SJCRH30 (cell line): ENCODE data around the gene EXOSC3. TPM values are rescaled to one million over a fixed set of nuclear protein-coding genes. Genes with fewer than 3 reads are reported as not detected.
"Not testable (repeated sequence)": the region's sequence is repeated elsewhere in the genome, so short reads cannot be mapped to it uniquely, and the experiment has no call there.

ENCODE experiments used
- DNase-seq, 2 experiments: peaks; one replicate each; pipeline ENCODE4 v3.0.0-alpha.2; 2015 to 2020
- H3K27ac ChIP-seq: fragments of 250-450 bp; sonication (Bioruptor Pico); 2 replicates; pipeline ENCODE4 v1.5.1; 2020; ENCODE audit warnings: mild to moderate bottlenecking, moderate library complexity
- H3K27me3 ChIP-seq: fragments of 250-450 bp; sonication (Bioruptor Pico); 2 replicates; pipeline ENCODE4 v1.5.1; 2020; ENCODE audit warnings: mild to moderate bottlenecking, moderate library complexity
- H3K36me3 ChIP-seq: fragments of 250-450 bp; sonication (Bioruptor Pico); 2 replicates; pipeline ENCODE4 v1.5.1; 2020; ENCODE audit warnings: mild to moderate bottlenecking, moderate library complexity
- H3K4me1 ChIP-seq: fragments of 250-450 bp; sonication (Bioruptor Pico); 2 replicates; pipeline ENCODE4 v1.5.1; 2020; ENCODE audit warnings: mild to moderate bottlenecking, moderate library complexity
- H3K4me3 ChIP-seq: fragments of 250-450 bp; sonication (Bioruptor Pico); 2 replicates; pipeline ENCODE4 v1.5.1; 2020; ENCODE audit warnings: mild to moderate bottlenecking, moderate library complexity
- H3K9me3 ChIP-seq: fragments of 250-450 bp; sonication (Bioruptor Pico); replicated peaks from 2 replicates; pipeline ENCODE4 v1.5.1; 2020; ENCODE audit warnings: mild to moderate bottlenecking, moderate library complexity
- total RNA-seq: library from RNA; depleted of rRNA; stranded (reverse); fragments of >200 nt; shearing (Covaris generic); gene quantifications from 2 replicates; pipeline ENCODE4 v1.2.3, GENCODE V29; 2014

The EXOSC3 gene
- total RNA-seq, 1 experiment from 2014 or later: 78.4 TPM

DNA sequence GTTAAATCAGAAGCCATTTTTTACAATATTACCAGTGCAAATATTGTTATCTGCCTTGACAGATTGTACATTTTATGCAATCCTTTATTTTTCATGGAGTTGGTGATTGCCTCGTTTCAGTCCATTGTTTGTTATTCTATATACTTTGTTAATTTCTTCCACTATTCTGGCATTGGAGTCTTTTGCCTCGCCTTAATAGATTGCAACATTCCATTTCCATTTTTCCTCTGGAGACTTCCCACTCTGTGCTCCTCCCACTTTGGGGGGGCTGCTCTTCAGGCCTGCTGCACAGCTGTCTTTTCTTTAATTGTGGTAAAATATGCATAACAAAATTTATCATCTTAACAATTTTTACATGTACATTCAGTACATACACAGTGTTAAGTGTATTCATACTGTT lies 11.4 kb upstream of the EXOSC3 start:
- Histone ChIP-seq H3K36me3 (no peaks in the 10 kb centered on the region), H3K4me1 (peaks cover 3% of the 10 kb centered on the region; the same call in 1 of the 2 replicates), H3K27ac (no peak overlapping the region), H3K4me3 (no peak overlapping the region), H3K27me3 (no peaks in the 10 kb centered on the region), H3K9me3 (no peaks in the 10 kb centered on the region)
- DNase-seq: no peak

- no peak for DNase-seq
- Histone ChIP-seq H3K36me3 (no peaks in the 10 kb centered on the region), H3K4me1 (no peaks in the 10 kb centered on the region), H3K27me3 (no peaks in the 10 kb centered on the region), H3K27ac (no peak overlapping the region), H3K9me3 (no peaks in the 10 kb centered on the region), H3K4me3 (no peak overlapping the region)
These were observed 7.3 kb upstream of the EXOSC3 start for GRCh38 chr9:37792122-37792521.

GRCh38 chr9:37790096-37790495 lies 5.2 kb upstream of the EXOSC3 start:
- no peak overlapping the region for H3K27ac ChIP-seq
- no peaks in the 10 kb centered on the region for H3K36me3 ChIP-seq
- no peak overlapping the region for H3K4me3 ChIP-seq
- no peaks in the 10 kb centered on the region for H3K9me3 ChIP-seq
- peaks cover 3% of the 10 kb centered on the region; the same call in 1 of the 2 replicates for H3K4me1 ChIP-seq
- no peaks in the 10 kb centered on the region for H3K27me3 ChIP-seq
- DNase-seq: no peak

DNA sequence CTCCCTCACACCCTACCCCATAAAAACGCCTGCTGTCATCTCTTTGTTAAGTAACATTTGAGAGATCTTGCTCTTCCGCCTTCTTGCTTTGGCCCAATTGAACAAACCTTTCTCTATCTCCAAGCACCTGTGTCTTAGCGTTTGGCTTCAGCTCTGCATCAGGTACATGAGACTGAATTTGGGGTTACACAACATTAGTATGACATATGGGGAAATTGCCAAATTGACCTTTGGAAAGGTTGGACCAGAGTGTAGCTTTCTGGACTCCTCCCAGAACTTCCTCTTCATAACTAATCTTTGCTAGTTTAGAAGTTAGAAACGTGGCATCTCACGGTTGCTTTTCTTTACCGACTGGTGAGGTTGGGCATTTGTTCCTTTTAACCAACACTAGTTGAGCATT lies 3.5 kb upstream of the EXOSC3 start:
- H3K4me1 ChIP-seq: peaks cover 11% of the 10 kb centered on the region
- H3K4me3 ChIP-seq: no peak overlapping the region
- no peak overlapping the region for H3K27ac ChIP-seq
- no peaks in the 10 kb centered on the region for H3K9me3 ChIP-seq
- H3K27me3 ChIP-seq: no peaks in the 10 kb centered on the region
- peaks cover 5% of the 10 kb centered on the region for H3K36me3 ChIP-seq
- DNase-seq: no peak

DNA sequence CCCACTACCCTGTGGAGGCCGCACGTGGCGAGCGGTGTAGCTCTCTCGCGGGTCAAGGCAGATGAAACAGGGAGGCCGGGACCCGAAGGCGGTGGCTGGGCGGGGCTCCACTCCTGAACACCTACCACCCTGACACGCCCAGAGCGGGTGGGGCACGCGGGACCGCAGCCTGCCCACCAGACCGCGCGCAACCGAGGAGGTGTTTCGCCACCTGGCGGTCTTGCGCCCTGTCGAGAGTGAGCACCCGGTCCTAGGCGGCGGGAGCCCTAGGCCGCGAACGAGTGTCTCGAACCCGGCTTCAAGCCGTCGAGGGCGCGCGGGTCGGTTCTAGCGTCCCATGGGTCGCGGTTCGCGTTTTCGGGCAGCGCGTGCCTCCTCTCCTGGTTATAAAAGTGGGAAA lies 2.2 kb upstream of the EXOSC3 start:
- Histone ChIP-seq H3K36me3 (peaks cover 16% of the 10 kb centered on the region), H3K4me1 (peaks cover 12% of the 10 kb centered on the region), H3K27me3 (no peaks in the 10 kb centered on the region), H3K27ac (no peak overlapping the region), H3K9me3 (no peaks in the 10 kb centered on the region), H3K4me3 (no peak overlapping the region)
- no peak for DNase-seq

DNA sequence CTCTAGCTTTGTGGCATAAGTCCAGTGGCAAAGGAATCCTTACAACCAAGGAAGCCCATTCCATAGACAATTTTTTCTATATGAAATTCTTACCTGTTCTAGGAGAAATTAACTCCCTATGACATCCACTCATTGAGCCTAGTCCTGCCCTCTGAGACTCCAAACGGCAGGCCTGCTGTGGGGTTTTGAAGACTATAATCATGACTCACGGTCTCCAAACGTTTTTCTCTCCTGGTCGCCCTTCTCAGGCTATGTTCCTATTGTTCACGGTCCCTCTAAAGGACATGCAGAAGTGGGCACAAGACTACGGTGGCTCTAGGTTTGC lies 611 bp downstream of the EXOSC3 start:
- H3K36me3 ChIP-seq: peaks cover 37% of the 10 kb centered on the region
- no peaks in the 10 kb centered on the region for H3K9me3 ChIP-seq
- H3K27me3 ChIP-seq: no peaks in the 10 kb centered on the region
- H3K27ac ChIP-seq: peak overlapping the region; percentile 53
- peaks cover 12% of the 10 kb centered on the region for H3K4me1 ChIP-seq
- DNase-seq: no peak
- peak overlapping the region; percentile 77 for H3K4me3 ChIP-seq

DNA sequence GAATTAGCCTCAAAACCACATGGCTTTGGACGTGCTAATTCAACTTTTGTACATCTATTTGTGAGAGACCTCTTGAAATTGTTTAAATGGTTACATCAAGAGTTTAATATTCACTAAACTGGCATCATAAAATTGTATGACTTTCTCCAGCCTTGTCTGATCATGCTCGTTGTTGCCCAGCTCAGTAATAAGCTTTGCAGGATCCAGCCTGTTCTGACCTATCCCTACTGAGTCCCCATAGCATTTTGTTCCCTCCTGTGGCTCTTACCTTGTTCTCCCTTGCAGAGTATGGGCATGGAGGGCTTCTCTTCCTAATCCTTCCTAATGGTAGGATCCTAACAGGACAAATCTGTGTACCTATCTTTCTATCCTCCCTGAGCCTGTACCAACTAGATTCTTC lies 6.3 kb downstream of the EXOSC3 start:
- H3K4me1 ChIP-seq: peaks cover 3% of the 10 kb centered on the region; the same call in 1 of the 2 replicates
- H3K36me3 ChIP-seq: peaks cover 47% of the 10 kb centered on the region
- no peak for DNase-seq
- no peaks in the 10 kb centered on the region for H3K27me3 ChIP-seq
- H3K27ac ChIP-seq: no peak overlapping the region
- H3K4me3 ChIP-seq: no peak overlapping the region
- no peaks in the 10 kb centered on the region for H3K9me3 ChIP-seq

- no peaks in the 10 kb centered on the region for H3K27me3 ChIP-seq
- H3K36me3 ChIP-seq: peaks cover 30% of the 10 kb centered on the region
- H3K4me1 ChIP-seq: no peaks in the 10 kb centered on the region
- H3K4me3 ChIP-seq: no peak overlapping the region
- no peaks in the 10 kb centered on the region for H3K9me3 ChIP-seq
- H3K27ac ChIP-seq: no peak overlapping the region
- DNase-seq: no peak
These were observed 8.5 kb downstream of the EXOSC3 start for GRCh38 chr9:37776328-37776727.

GRCh38 chr9:37775216-37775919 lies 9.5 kb downstream of the EXOSC3 start:
- no peaks in the 10 kb centered on the region for H3K4me1 ChIP-seq
- no peak for DNase-seq
- H3K4me3 ChIP-seq: no peak overlapping the region
- no peaks in the 10 kb centered on the region for H3K9me3 ChIP-seq
- no peak overlapping the region for H3K27ac ChIP-seq
- H3K36me3 ChIP-seq: peaks cover 23% of the 10 kb centered on the region
- no peaks in the 10 kb centered on the region for H3K27me3 ChIP-seq

GRCh38 chr9:37769995-37770394 lies 14.9 kb downstream of the EXOSC3 start:
- Histone ChIP-seq H3K27me3 (no peaks in the 10 kb centered on the region), H3K9me3 (no peaks in the 10 kb centered on the region), H3K36me3 (peaks cover 3% of the 10 kb centered on the region; the same call in 1 of the 2 replicates), H3K4me1 (no peaks in the 10 kb centered on the region), H3K4me3 (no peak overlapping the region), H3K27ac (no peak overlapping the region)
- no peak for DNase-seq

- no peak overlapping the region for H3K4me3 ChIP-seq
- no peaks in the 10 kb centered on the region for H3K27me3 ChIP-seq
- peaks cover 2% of the 10 kb centered on the region; the same call in 1 of the 2 replicates for H3K36me3 ChIP-seq
- no peaks in the 10 kb centered on the region for H3K4me1 ChIP-seq
- H3K27ac ChIP-seq: no peak overlapping the region
- H3K9me3 ChIP-seq: no peaks in the 10 kb centered on the region
- DNase-seq: no peak
These were observed 15.6 kb downstream of the EXOSC3 start for GRCh38 chr9:37769306-37769705.

GRCh38 chr9:37765263-37765662 lies 19.6 kb downstream of the EXOSC3 start:
- H3K27me3 ChIP-seq, H3K36me3 ChIP-seq, H3K9me3 ChIP-seq, H3K27ac ChIP-seq, H3K4me3 ChIP-seq, DNase-seq, H3K4me1 ChIP-seq: not testable (repeated sequence)

DNA sequence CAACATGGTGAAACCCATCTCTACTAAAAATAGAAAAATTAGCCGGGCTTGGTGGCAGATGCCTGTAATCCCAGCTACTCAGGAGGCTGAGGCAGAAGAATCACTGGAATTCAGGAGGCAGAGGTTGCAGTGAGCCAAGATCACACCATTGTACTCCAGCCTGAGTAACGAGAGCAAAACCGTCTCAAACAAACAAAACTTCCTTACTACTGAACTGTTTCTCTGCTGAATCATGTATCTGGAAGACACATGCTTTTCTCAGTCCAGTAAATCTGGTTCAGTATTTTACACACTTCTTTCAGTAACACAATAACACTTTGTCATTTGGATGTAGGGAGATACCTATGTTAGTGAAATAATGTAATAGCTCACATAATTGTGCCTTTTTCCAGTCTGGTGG lies 23.4 kb downstream of the EXOSC3 start:
- H3K4me1 ChIP-seq: no peaks in the 10 kb centered on the region
- H3K36me3 ChIP-seq: no peaks in the 10 kb centered on the region
- DNase-seq: no peak
- H3K9me3 ChIP-seq: no peaks in the 10 kb centered on the region
- no peak overlapping the region for H3K27ac ChIP-seq
- no peak overlapping the region for H3K4me3 ChIP-seq
- H3K27me3 ChIP-seq: no peaks in the 10 kb centered on the region

DNA sequence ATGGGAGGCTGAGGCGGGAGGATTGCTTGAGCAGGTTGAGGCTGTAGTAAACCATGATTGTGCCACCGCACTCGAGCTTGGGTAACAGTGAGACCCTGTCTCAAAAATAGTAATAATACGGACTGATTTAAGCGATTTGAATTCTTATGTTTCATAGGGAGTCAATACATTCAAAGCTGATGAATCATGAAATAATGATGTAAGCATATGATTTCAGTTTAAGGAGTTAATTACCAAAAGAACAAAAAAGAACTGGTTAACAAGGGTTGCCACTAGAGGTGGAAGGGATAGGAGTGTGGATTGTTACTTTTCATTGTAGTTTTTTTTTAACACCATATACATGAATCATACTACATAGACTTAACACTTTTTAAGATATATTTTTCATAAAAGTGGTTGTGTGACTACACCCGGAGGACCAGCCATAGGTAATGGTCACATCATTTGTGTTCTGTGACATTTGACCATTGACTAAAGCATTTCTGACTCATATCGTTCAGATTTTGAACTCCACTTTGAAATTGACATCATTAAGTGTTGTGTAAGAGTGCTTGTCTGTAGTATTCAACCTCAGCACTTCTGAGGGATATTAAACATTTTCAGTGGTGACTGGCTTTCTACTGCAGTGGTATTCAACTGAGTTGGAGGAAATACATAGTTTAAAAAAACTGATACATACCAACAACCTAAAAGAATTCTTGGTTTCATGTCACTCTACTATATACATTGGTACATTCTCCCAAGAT lies 24.3 kb downstream of the EXOSC3 start:
- no peaks in the 10 kb centered on the region for H3K4me1 ChIP-seq
- H3K27ac ChIP-seq: no peak overlapping the region
- H3K36me3 ChIP-seq: no peaks in the 10 kb centered on the region
- H3K27me3 ChIP-seq: no peaks in the 10 kb centered on the region
- DNase-seq: no peak
- H3K4me3 ChIP-seq: no peak overlapping the region
- H3K9me3 ChIP-seq: no peaks in the 10 kb centered on the region

GRCh38 chr9:37758747-37759146 lies 26.1 kb downstream of the EXOSC3 start:
- no peaks in the 10 kb centered on the region for H3K9me3 ChIP-seq
- no peak overlapping the region for H3K27ac ChIP-seq
- no peaks in the 10 kb centered on the region for H3K4me1 ChIP-seq
- H3K36me3 ChIP-seq: no peaks in the 10 kb centered on the region
- H3K4me3 ChIP-seq: no peak overlapping the region
- DNase-seq: no peak
- H3K27me3 ChIP-seq: no peaks in the 10 kb centered on the region
